Suprapubic skin (tissue), 4 donors: ENCODE measurements around the gene TMEM30A. TPM values are rescaled to one million over a fixed set of nuclear protein-coding genes. Genes with fewer than 3 reads are reported as not detected.

ENCODE experiments used
- DNase-seq, 2 donors: peaks; one replicate each; pipeline ENCODE4 v3.0.0-alpha.2; 2019; ENCODE audit warnings: low spot score in 2 of 2
- H3K27ac ChIP-seq: fragments of 200-600 bp; sonication (generic); one replicate; pipeline ENCODE4 v1.5.1; 2019
- H3K27me3 ChIP-seq: fragments of 200-600 bp; sonication (generic); one replicate; pipeline ENCODE4 v1.5.1; 2019
- H3K36me3 ChIP-seq: fragments of 200-600 bp; sonication (generic); one replicate; pipeline ENCODE4 v1.5.1; 2019
- H3K4me1 ChIP-seq: fragments of 200-600 bp; sonication (generic); one replicate; pipeline ENCODE4 v1.5.1; 2019
- H3K4me3 ChIP-seq: fragments of 200-600 bp; sonication (generic); one replicate; pipeline ENCODE4 v1.5.1; 2019; ENCODE audit warnings: mild to moderate bottlenecking
- H3K9me3 ChIP-seq: fragments of 200-600 bp; sonication (generic); one replicate; pipeline ENCODE4 v1.5.1; 2019
- CTCF ChIP-seq, 2 donors: fragments of 200-600 bp in 1 of 2; fragments of 450-650 bp in 1 of 2; sonication (generic) in 1 of 2; IDR thresholded peaks; one replicate each; pipeline ENCODE4 v1.5.1; 2016 to 2019; ENCODE audit warnings: antibody characterized with exemption in 2 of 2, mild to moderate bottlenecking in 1 of 2, moderate library complexity in 1 of 2
- EP300 ChIP-seq: sonication (generic); formaldehyde crosslinking; IDR thresholded peaks from one replicate; pipeline ENCODE4 v1.6.1; 2017; ENCODE audit warnings: antibody characterized with exemption
- POLR2A ChIP-seq, 2 donors: fragments of 450-650 bp; IDR thresholded peaks; one replicate each; pipeline ENCODE4 v1.6.1; 2017; ENCODE audit warnings: antibody characterized with exemption in 2 of 2, mild to moderate bottlenecking in 2 of 2, moderate library complexity in 2 of 2
- POLR2AphosphoS5 ChIP-seq, 3 donors: sonication (generic); formaldehyde crosslinking; IDR thresholded peaks; one replicate each; pipeline ENCODE4 v1.6.1; 2017; ENCODE audit warnings: antibody characterized with exemption in 3 of 3
- WGBS: methylation state at CpG from one replicate; pipeline ENCODE4 v1.1.5; 2018; 5-methylcytosine and 5-hydroxymethylcytosine counted together
- total RNA-seq, 4 donors: library from RNA; depleted of rRNA; stranded (reverse); fragments of >200 nt; gene quantifications; one replicate each; pipeline ENCODE4 v1.1.0, GENCODE V29; 2016

Gene TMEM30A
- total RNA-seq, 4 donors from 2014 or later = 30.5 to 50.0 (median 38.2) TPM

GRCh38 chr6:75301088-75301487 is 16.5 kb upstream of the TMEM30A start:
- no peaks in the 10 kb centered on the region for H3K9me3 ChIP-seq
- no peak overlapping the region for H3K27ac ChIP-seq
- no peak overlapping the region for H3K4me3 ChIP-seq
- TF ChIP-seq POLR2AphosphoS5 (IDR thresholded peaks at IDR 0.05) = no peak
- no peaks in the 10 kb centered on the region for H3K27me3 ChIP-seq
- WGBS = 88% methylated on average over 2 of the region's 2 CpGs
- no peaks in the 10 kb centered on the region for H3K36me3 ChIP-seq
- peaks cover 8% of the 10 kb centered on the region for H3K4me1 ChIP-seq
- no peak for DNase-seq

GRCh38 chr6:75300531-75300855 is 15.9 kb upstream of the TMEM30A start:
- H3K36me3 ChIP-seq = no peaks in the 10 kb centered on the region
- 47% methylated on average over 1 of the region's 1 CpG for WGBS
- no peak overlapping the region for H3K4me3 ChIP-seq
- no peak overlapping the region for H3K27ac ChIP-seq
- TF ChIP-seq POLR2A (IDR thresholded peaks at IDR 0.05) = no peak
- no peak for TF ChIP-seq POLR2AphosphoS5 (IDR thresholded peaks at IDR 0.05)
- TF ChIP-seq EP300 = no peak
- DNase-seq = no peak
- peaks cover 8% of the 10 kb centered on the region for H3K4me1 ChIP-seq
- H3K27me3 ChIP-seq = no peaks in the 10 kb centered on the region
- H3K9me3 ChIP-seq = no peaks in the 10 kb centered on the region

GRCh38 chr6:75299801-75300530 is 15.4 kb upstream of the TMEM30A start:
- Histone ChIP-seq H3K9me3 (no peaks in the 10 kb centered on the region), H3K27ac (no peak overlapping the region), H3K27me3 (no peaks in the 10 kb centered on the region), H3K4me1 (peaks cover 8% of the 10 kb centered on the region), H3K4me3 (no peak overlapping the region), H3K36me3 (no peaks in the 10 kb centered on the region)
- WGBS = 63% methylated on average over 2 of the region's 2 CpGs
- no peak for TF ChIP-seq EP300
- no peak for TF ChIP-seq POLR2A (IDR thresholded peaks at IDR 0.05)
- no peak for TF ChIP-seq CTCF (IDR thresholded peaks at IDR 0.05)
- TF ChIP-seq POLR2AphosphoS5 (IDR thresholded peaks at IDR 0.05) = no peak
- DNase-seq = no peak

- TF ChIP-seq EP300 = no peak
- TF ChIP-seq POLR2AphosphoS5 (IDR thresholded peaks at IDR 0.05) = no peak
- peak; percentile 42 to 47 for TF ChIP-seq CTCF (IDR thresholded peaks at IDR 0.05)
- no peak for TF ChIP-seq POLR2A (IDR thresholded peaks at IDR 0.05)
- 10% methylated on average over 3 of the region's 3 CpGs for WGBS
- no peak overlapping the region for H3K27ac ChIP-seq
These were observed 12.5 kb upstream of the TMEM30A start for GRCh38 chr6:75296811-75297779.

GRCh38 chr6:75292555-75292954 is 8.0 kb upstream of the TMEM30A start:
- Histone ChIP-seq H3K9me3 (no peaks in the 10 kb centered on the region), H3K36me3 (no peaks in the 10 kb centered on the region), H3K4me1 (peaks cover 2% of the 10 kb centered on the region), H3K4me3 (no peak overlapping the region), H3K27me3 (no peaks in the 10 kb centered on the region), H3K27ac (no peak overlapping the region)
- no peak for DNase-seq
- WGBS = 92% methylated on average over 2 of the region's 2 CpGs
- TF ChIP-seq POLR2A (IDR thresholded peaks at IDR 0.05) (no peak), CTCF (IDR thresholded peaks at IDR 0.05) (no peak)

More at GRCh38 chr6:75296811-75297779, 12.5 kb upstream of the TMEM30A start:
- H3K9me3 ChIP-seq = no peaks in the 10 kb centered on the region
- H3K4me1 ChIP-seq = peaks cover 8% of the 10 kb centered on the region
- no peak for DNase-seq
- no peaks in the 10 kb centered on the region for H3K36me3 ChIP-seq
- no peaks in the 10 kb centered on the region for H3K27me3 ChIP-seq
- no peak overlapping the region for H3K4me3 ChIP-seq

GRCh38 chr6:75291744-75292143 is 7.2 kb upstream of the TMEM30A start:
- Histone ChIP-seq H3K9me3 (no peaks in the 10 kb centered on the region), H3K4me3 (no peak overlapping the region), H3K36me3 (no peaks in the 10 kb centered on the region), H3K27ac (no peak overlapping the region), H3K27me3 (no peaks in the 10 kb centered on the region), H3K4me1 (peaks cover 5% of the 10 kb centered on the region)
- WGBS = 86% methylated on average over 1 of the region's 1 CpG
- TF ChIP-seq POLR2A (IDR thresholded peaks at IDR 0.05) = no peak
- no peak for DNase-seq
